GM19240 (cell line): ENCODE results near the gene EGFR.

Experiments
- DNase-seq: peaks from one replicate; pipeline ENCODE4 v3.0.0; 2011; ENCODE audit warnings: low spot score; ENCODE audit not compliant: insufficient read length

EGFR gene

GRCh38 chr7:55206235-55207029, 187.6 kb downstream of the EGFR start:
- no peak for DNase-seq

- no peak for DNase-seq
Observed at GRCh38 chr7:55207436-55208125, 188.8 kb downstream of the EGFR start.

- DNase-seq, result no peak
Observed at GRCh38 chr7:55209366-55209765, 190.5 kb downstream of the EGFR start.

- no peak for DNase-seq
Observed at GRCh38 chr7:55210176-55210575, 191.4 kb downstream of the EGFR start.

GRCh38 chr7:55210716-55211115, 191.9 kb downstream of the EGFR start:
- DNase-seq, result no peak

- DNase-seq, result no peak
Observed at GRCh38 chr7:55211726-55212125, 192.9 kb downstream of the EGFR start.

- DNase-seq, result no peak
Observed at GRCh38 chr7:55212176-55212575, 193.4 kb downstream of the EGFR start.

GRCh38 chr7:55212838-55213237, 194.0 kb downstream of the EGFR start:
- no peak for DNase-seq

- no peak for DNase-seq
Observed at GRCh38 chr7:55214707-55215106, 195.9 kb downstream of the EGFR start.

GRCh38 chr7:55223023-55223422, 204.2 kb downstream of the EGFR start:
- DNase-seq, result no peak

- DNase-seq, result no peak
Observed at GRCh38 chr7:55224111-55224510, 205.3 kb downstream of the EGFR start.

GRCh38 chr7:55224810-55225209, 206.0 kb downstream of the EGFR start:
- no peak for DNase-seq

- DNase-seq, result no peak
Observed at GRCh38 chr7:55230014-55230413, 211.2 kb downstream of the EGFR start.

GRCh38 chr7:55231736-55232280, 213.0 kb downstream of the EGFR start:
- no peak for DNase-seq

GRCh38 chr7:55233001-55233400, 214.2 kb downstream of the EGFR start:
- no peak for DNase-seq

GRCh38 chr7:55234408-55234807, 215.6 kb downstream of the EGFR start:
- no peak for DNase-seq

- no peak for DNase-seq
Observed at GRCh38 chr7:55235115-55235514, 216.3 kb downstream of the EGFR start.

GRCh38 chr7:55235801-55236200, 217.0 kb downstream of the EGFR start:
- no peak for DNase-seq

- no peak for DNase-seq
Observed at GRCh38 chr7:55236476-55236875, 217.7 kb downstream of the EGFR start.

- no peak for DNase-seq
Observed at GRCh38 chr7:55237156-55237893, 218.5 kb downstream of the EGFR start.

GRCh38 chr7:55239406-55239805, 220.6 kb downstream of the EGFR start:
- no peak for DNase-seq
